ENCODE results near the gene FRS3. TPM values are rescaled to one million over a fixed set of nuclear protein-coding genes. Genes with fewer than 3 reads are reported as not detected.

Gene FRS3
- total and polyA plus RNA-seq, 9 donors = 1.00 to 8.4 (median 6.2) TPM

DNA sequence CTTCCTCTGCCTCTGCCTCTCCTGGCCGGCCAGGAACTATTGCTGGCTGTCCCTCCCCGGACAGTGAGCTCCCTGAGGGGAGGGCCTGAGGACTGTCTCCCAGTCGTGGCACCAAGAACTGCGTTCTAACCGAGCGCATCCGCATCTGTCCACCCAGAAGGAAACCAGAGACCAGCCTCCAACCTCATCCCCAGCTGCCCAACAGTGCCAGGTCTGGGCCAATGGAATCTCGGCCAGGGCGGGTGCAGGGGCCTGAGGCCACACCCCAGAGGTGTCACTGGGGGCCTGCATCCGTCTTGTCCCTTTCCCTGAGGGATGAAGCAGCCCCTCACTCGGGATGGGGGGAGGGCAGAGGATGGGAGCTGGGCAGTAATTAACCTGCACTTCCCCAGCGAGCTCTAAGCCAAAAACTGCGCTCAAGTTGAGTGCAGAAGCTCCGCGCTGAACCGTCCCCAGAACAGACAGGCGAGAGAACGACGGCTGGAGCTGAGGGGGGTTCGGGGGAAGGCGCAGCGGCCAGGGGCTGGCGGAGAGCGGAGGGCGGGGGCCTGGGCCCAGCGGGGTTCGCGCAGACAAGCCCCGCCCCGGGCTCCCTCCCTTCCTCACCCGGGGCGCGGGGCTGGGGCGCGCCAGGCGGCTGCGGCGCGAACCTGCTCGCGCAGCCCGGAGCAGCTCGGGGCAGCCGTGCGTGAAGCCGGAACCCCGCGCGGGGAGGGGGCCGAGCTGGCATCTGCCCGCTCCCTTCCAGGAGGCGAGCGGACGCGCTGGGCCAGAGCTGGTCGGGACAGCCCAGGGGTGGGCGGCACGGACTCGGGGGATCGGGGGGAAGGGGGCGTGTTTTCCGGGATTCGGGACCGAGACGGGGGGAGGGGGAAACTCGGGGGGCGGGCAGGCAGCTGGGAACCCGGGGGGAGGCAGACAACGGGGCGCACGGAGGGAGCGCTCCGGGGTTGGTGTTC is 45.7 kb downstream of the FRS3 start:
- Histone ChIP-seq H3K36me3 (no peaks in the 10 kb centered on the region), H3K27ac (peak overlapping the region; percentile 86 to 88), H3K27me3 (no peaks in the 10 kb centered on the region), H3K4me3 (peak overlapping the region; percentile 63), H3K9me3 (no peaks in the 10 kb centered on the region), H3K4me1 (ENCODE audit: insufficient read depth) (peaks cover 3% of the 10 kb centered on the region)
- WGBS, 3 donors = 1 to 2% (median 1%) methylated on average over 43 to 73 of the region's 73 CpGs
- DNase-seq = peak; percentile 66 to 82 (median 76)
- intact Hi-C loops (cut with DNase I) = no loop called here
- TF ChIP-seq, protein P1, sequence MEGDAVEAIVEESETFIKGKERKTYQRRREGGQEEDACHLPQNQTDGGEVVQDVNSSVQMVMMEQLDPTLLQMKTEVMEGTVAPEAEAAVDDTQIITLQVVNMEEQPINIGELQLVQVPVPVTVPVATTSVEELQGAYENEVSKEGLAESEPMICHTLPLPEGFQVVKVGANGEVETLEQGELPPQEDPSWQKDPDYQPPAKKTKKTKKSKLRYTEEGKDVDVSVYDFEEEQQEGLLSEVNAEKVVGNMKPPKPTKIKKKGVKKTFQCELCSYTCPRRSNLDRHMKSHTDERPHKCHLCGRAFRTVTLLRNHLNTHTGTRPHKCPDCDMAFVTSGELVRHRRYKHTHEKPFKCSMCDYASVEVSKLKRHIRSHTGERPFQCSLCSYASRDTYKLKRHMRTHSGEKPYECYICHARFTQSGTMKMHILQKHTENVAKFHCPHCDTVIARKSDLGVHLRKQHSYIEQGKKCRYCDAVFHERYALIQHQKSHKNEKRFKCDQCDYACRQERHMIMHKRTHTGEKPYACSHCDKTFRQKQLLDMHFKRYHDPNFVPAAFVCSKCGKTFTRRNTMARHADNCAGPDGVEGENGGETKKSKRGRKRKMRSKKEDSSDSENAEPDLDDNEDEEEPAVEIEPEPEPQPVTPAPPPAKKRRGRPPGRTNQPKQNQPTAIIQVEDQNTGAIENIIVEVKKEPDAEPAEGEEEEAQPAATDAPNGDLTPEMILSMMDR (IDR thresholded peaks at IDR 0.05) = no peak
- TF ChIP-seq POLR2A (IDR thresholded peaks at IDR 0.05) (peak; percentile 41), EP300 (IDR thresholded peaks at IDR 0.05) (no peak)

DNA sequence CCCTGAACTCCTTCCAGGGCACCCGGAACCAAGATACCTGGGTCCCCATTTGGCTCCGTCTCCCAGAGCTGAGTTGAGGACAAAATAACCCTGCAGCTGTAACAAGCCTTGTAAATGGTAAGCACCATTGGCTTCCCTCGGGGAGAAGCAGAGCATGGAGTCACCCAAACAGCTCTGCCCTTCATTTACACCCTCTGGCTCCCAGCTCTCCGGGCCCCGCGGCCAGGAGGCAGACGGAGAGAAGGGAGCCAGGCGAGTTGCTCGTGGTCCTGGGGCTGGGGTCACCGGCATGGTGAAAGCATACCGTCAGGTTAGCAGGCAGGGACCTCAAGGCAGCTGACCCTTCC is 46.4 kb downstream of the FRS3 start:
- peaks cover 3% of the 10 kb centered on the region for H3K4me1 ChIP-seq (ENCODE audit: insufficient read depth)
- intact Hi-C loops (cut with DNase I) = no loop called here
- no peaks in the 10 kb centered on the region for H3K36me3 ChIP-seq
- DNase-seq = no peak
- peak overlapping the region in 1 of 2 donors; percentile 86 for H3K27ac ChIP-seq
- H3K9me3 ChIP-seq = no peaks in the 10 kb centered on the region
- peak overlapping the region; percentile 63 for H3K4me3 ChIP-seq
- no peaks in the 10 kb centered on the region for H3K27me3 ChIP-seq
- WGBS, 3 donors = 37 to 54% (median 42%) methylated on average over 10 to 11 of the region's 11 CpGs
- TF ChIP-seq POLR2A (IDR thresholded peaks at IDR 0.05) (no peak), EP300 (IDR thresholded peaks at IDR 0.05) (no peak)
- TF ChIP-seq, protein P1 (IDR thresholded peaks at IDR 0.05) = no peak

DNA sequence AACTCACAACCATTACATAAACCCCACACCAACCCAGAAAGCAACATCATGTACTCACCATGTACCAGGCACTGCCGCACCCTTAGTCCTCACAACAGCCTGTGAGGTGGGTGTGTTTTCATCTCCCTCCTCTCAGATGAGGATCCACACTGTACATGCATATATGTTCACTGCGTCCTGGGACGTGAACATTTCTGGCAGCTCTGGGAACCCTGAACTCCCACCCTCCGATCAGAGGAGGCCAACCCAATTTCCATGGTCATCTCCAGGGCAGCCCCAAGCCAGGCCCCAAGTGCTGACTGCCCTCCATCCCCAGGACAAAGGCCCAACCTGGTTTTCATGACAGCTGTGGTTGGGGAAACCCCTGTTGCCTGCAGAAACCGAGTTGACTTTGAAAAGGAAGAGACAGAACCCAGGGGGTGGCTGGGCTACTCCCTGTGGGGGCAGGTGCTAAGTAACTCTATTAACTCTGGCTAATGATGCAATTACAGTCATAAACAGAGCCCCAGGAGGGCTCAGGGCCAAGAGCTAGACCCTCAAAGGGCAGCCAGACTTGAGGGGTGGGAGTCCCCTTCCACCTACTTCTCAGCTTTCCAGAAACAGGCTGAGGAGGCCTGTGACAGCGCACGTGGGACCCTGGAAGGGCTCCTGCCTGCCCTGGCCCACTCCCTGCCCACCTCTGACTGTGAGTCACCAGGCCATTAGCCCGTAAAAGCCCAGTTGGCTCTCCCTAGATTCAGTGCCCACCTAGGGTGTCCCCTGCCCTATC is 46.9 kb downstream of the FRS3 start:
- H3K9me3 ChIP-seq = no peaks in the 10 kb centered on the region
- H3K27me3 ChIP-seq = no peaks in the 10 kb centered on the region
- no peak overlapping the region for H3K4me3 ChIP-seq
- peaks cover 3% of the 10 kb centered on the region for H3K4me1 ChIP-seq (ENCODE audit: insufficient read depth)
- intact Hi-C loops (cut with DNase I) = no loop called here
- no peaks in the 10 kb centered on the region for H3K36me3 ChIP-seq
- TF ChIP-seq, protein P1 (IDR thresholded peaks at IDR 0.05) = no peak
- TF ChIP-seq POLR2A (IDR thresholded peaks at IDR 0.05) (no peak), EP300 (IDR thresholded peaks at IDR 0.05) (no peak)
- H3K27ac ChIP-seq = no peak overlapping the region
- WGBS, 3 donors = 77 to 85% (median 79%) methylated on average over 8 of the region's 8 CpGs
- peak in 1 of 5 donors; percentile 40 for DNase-seq

DNA sequence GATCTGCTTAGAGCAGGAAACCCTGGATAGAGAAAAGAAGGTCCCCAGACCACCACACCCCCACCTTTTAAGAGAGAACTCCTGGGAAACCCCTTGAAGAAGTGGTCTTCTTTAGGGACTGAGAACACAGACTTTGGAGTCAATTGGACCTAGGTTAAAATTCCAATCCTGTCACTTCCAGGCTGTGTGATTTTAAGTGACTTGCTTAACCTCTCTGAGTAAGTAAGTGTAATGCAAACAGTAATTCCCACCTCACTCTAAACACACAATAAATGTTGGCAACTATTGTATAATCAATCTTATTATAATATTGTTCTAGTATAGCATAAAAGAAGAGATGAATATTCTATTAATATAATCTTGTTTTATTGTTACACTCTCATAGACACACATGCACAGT is 47.6 kb downstream of the FRS3 start:
- H3K4me1 ChIP-seq (ENCODE audit: insufficient read depth) = peaks cover 3% of the 10 kb centered on the region
- no peak overlapping the region for H3K4me3 ChIP-seq
- H3K36me3 ChIP-seq = no peaks in the 10 kb centered on the region
- TF ChIP-seq POLR2A (IDR thresholded peaks at IDR 0.05) (no peak), EP300 (IDR thresholded peaks at IDR 0.05) (no peak)
- TF ChIP-seq, protein P1 (IDR thresholded peaks at IDR 0.05) = no peak
- intact Hi-C loops (cut with DNase I) = no loop called here
- H3K27me3 ChIP-seq = no peaks in the 10 kb centered on the region
- no peak overlapping the region for H3K27ac ChIP-seq
- DNase-seq = no peak
- no peaks in the 10 kb centered on the region for H3K9me3 ChIP-seq
